GM23338 (cell line): ENCODE results near the gene GNL2. TPM values are rescaled to one million over a fixed set of nuclear protein-coding genes. Genes with fewer than 3 reads are reported as not detected.

ENCODE experiments used
- ATAC-seq: fragments of 200-7000 bp; cut with Tn5 transposase; 3 replicates; pipeline ENCODE4 v1.9.1; 2020
- DNase-seq: peaks from one replicate; pipeline ENCODE4 v3.0.0-alpha.2; 2015; ENCODE audit warnings: low spot score
- H2AFZ ChIP-seq: fragments of 200-600 bp; sonication (generic); 2 replicates; pipeline ENCODE4 v1.8.0; 2016; ENCODE audit warnings: antibody characterized with exemption, mild to moderate bottlenecking, moderate library complexity
- H3F3A ChIP-seq: fragments of 200-600 bp; sonication (generic); replicated peaks from 2 replicates; pipeline ENCODE4 v1.8.0; 2017; ENCODE audit warnings: antibody characterized with exemption, mixed run types, low read depth
- H3K27ac ChIP-seq: fragments of 200-600 bp; sonication (generic); 2 replicates; pipeline ENCODE4 v1.6.1; 2016; ENCODE audit warnings: low read depth
- H3K27me3 ChIP-seq: fragments of 200-600 bp; sonication (generic); 2 replicates; pipeline ENCODE4 v1.8.0; 2016; ENCODE audit warnings: mild to moderate bottlenecking, mixed run types, moderate library complexity; ENCODE audit not compliant: insufficient read depth
- H3K36me3 ChIP-seq: fragments of 200-600 bp; sonication (generic); 2 replicates; pipeline ENCODE4 v1.8.0; 2016; ENCODE audit warnings: mild to moderate bottlenecking; ENCODE audit not compliant: insufficient read depth
- H3K4me1 ChIP-seq: fragments of 200-600 bp; sonication (generic); 2 replicates; pipeline ENCODE4 v1.8.0; 2016; ENCODE audit warnings: mild to moderate bottlenecking, moderate library complexity; ENCODE audit not compliant: insufficient read depth
- H3K4me2 ChIP-seq: fragments of 200-600 bp; sonication (generic); 2 replicates; pipeline ENCODE4 v1.7.1; 2017; ENCODE audit warnings: mixed run types
- H3K4me3 ChIP-seq: fragments of 200-600 bp; sonication (generic); 2 replicates; pipeline ENCODE4 v1.6.1; 2016; ENCODE audit warnings: mixed run types
- H3K79me2 ChIP-seq: fragments of 200-600 bp; sonication (generic); replicated peaks from 2 replicates; pipeline ENCODE4 v1.8.0; 2017; ENCODE audit warnings: mild to moderate bottlenecking; ENCODE audit not compliant: insufficient read depth
- H3K9me2 ChIP-seq: fragments of 200-600 bp; sonication (generic); 2 replicates; pipeline ENCODE4 v1.8.0; 2017; ENCODE audit not compliant: insufficient read depth
- H4K20me1 ChIP-seq: fragments of 200-600 bp; sonication (generic); replicated peaks from 2 replicates; pipeline ENCODE4 v1.8.0; 2017; ENCODE audit warnings: mild to moderate bottlenecking; ENCODE audit not compliant: insufficient read depth
- H3K27ac Mint-ChIP-seq: 2 replicates; pipeline ENCODE4 v1.8.0; 2020; ENCODE audit warnings: inconsistent platforms, mild to moderate bottlenecking, moderate library complexity, mixed read lengths
- H3K27me3 Mint-ChIP-seq: 3 replicates; pipeline ENCODE4 v1.8.0; 2022; ENCODE audit warnings: low read depth, mild to moderate bottlenecking, moderate library complexity, mixed read lengths, inconsistent platforms; ENCODE audit not compliant: insufficient read depth, poor library complexity
- H3K36me3 Mint-ChIP-seq: 3 replicates; pipeline ENCODE4 v1.8.0; 2021; ENCODE audit warnings: low read depth, mild to moderate bottlenecking, inconsistent platforms, moderate library complexity, mixed read lengths
- H3K4me1 Mint-ChIP-seq: 3 replicates; pipeline ENCODE4 v1.8.0; 2020; ENCODE audit warnings: mild to moderate bottlenecking, inconsistent platforms, mixed read lengths
- H3K4me3 Mint-ChIP-seq: 3 replicates; pipeline ENCODE4 v1.8.0; 2021; ENCODE audit warnings: moderate library complexity, mild to moderate bottlenecking, inconsistent platforms, mixed read lengths
- H3K9me3 Mint-ChIP-seq: 3 replicates; pipeline ENCODE4 v1.8.0; 2020; ENCODE audit warnings: moderate library complexity, mild to moderate bottlenecking, inconsistent platforms, mixed read lengths
- EZH2 ChIP-seq: fragments of 200-600 bp; sonication (generic); IDR thresholded peaks from one replicate; pipeline ENCODE4 v1.8.0; 2017; ENCODE audit warnings: antibody characterized with exemption, mild to moderate bottlenecking, low read depth; ENCODE audit not compliant: unreplicated experiment
- EZH2phosphoT487 ChIP-seq: fragments of 200-600 bp; sonication (generic); IDR thresholded peaks from one replicate; pipeline ENCODE4 v1.8.1; 2018; ENCODE audit warnings: antibody characterized with exemption; ENCODE audit not compliant: unreplicated experiment
- JUNB ChIP-seq: IDR thresholded peaks from one replicate; pipeline ENCODE4 v1.6.1; 2016; ENCODE audit warnings: antibody characterized with exemption; ENCODE audit not compliant: unreplicated experiment
- NANOG ChIP-seq: IDR thresholded peaks from 2 replicates; pipeline ENCODE4 v1.6.1; 2016; ENCODE audit warnings: antibody characterized with exemption, borderline replicate concordance
- POLR2AphosphoS5 ChIP-seq: IDR thresholded peaks from 2 replicates; pipeline ENCODE4 v1.6.1; 2016; ENCODE audit warnings: antibody characterized with exemption, low read depth
- STAT1 ChIP-seq: IDR thresholded peaks from one replicate; pipeline ENCODE4 v1.6.1; 2016; ENCODE audit warnings: antibody characterized with exemption; ENCODE audit not compliant: unreplicated experiment
- ZNF114 ChIP-seq: fragments of 250-450 bp; sonication (Bioruptor Pico); IDR thresholded peaks from 2 replicates; pipeline ENCODE4 v1.5.0; 2020; ENCODE audit warnings: mild to moderate bottlenecking, moderate library complexity
- ZNF331 ChIP-seq: fragments of 250-450 bp; sonication (Bioruptor Pico); IDR thresholded peaks from 2 replicates; pipeline ENCODE4 v1.5.0; 2020; ENCODE audit warnings: low read depth, mild to moderate bottlenecking, moderate library complexity
- polyA plus RNA-seq: library from polyadenylated mRNA; unstranded; fragments of >200 nt; fragmentation: Nextera tagmentation; extraction: Ambion mirVana; gene quantifications from 2 replicates; pipeline ENCODE4 v1.2.1, GENCODE V29; 2016
- total RNA-seq: library from RNA; depleted of rRNA; stranded (reverse); fragments of >200 nt; shearing (Covaris generic); gene quantifications from 2 replicates; pipeline ENCODE4 v1.2.3, GENCODE V29; 2014
- TF ChIP-seq, protein P1 (sequence below): IDR thresholded peaks from one replicate; pipeline ENCODE4 v1.6.1; 2018; ENCODE audit warnings: antibody characterized with exemption; ENCODE audit not compliant: unreplicated experiment
- TF ChIP-seq, protein P2 (sequence below), 2 experiments: fragments of 200-600 bp in 1 of 2; sonication (generic) in 1 of 2; conservative IDR thresholded peaks; 2 replicates each; pipeline versions ENCODE4 v1.5.1 to v1.6.1; 2016 to 2017; ENCODE audit warnings: antibody characterized with exemption in 2 of 2, low read depth in 2 of 2, mild to moderate bottlenecking in 2 of 2, moderate library complexity in 1 of 2
- TF ChIP-seq, protein P3 (sequence below): IDR thresholded peaks from 2 replicates; pipeline ENCODE4 v1.6.1; 2016; ENCODE audit warnings: antibody characterized with exemption

The GNL2 gene
- total and polyA plus RNA-seq, 2 experiments from 2014 or later = 78.4 to 121 TPM

DNA sequence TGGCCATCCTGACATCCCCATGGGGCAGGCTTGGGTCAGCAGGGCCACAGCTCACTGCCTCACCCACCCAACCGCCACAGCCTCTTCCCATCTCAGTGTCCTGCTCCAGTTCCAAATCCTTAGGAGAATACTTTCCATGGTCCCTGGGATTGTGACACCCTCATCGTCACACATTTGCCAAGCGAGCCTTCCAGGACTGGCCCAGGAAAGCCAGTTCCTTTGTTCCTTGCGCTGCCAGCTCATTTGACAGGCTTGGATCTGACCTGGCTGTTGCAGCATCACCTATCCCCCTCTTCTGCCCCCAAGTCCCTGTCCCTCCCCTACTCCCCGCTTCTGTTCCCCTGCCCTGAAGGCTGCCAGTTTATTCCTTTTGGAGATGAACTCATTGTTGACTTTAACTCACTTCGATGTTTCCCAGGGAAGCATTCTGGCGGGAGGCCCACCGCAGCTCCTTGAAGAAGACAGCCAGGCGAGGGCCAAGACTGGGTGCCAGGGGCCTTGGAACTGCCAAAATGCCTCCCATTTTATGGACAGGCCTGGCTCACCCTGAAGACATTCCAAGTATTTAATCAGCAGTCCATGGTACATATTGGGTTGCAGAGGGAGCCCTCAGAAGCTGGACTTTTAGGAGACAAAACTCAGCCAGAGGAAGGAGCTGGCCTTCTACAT is 10.2 kb upstream of the GNL2 start:
- H3K36me3 ChIP-seq = no peaks in the 10 kb centered on the region
- TF ChIP-seq STAT1 (no peak), ZNF331 (CRISPR knock-in tag) (no peak), ZNF114 (CRISPR knock-in tag) (no peak), NANOG (no peak), EZH2phosphoT487 (no peak), POLR2AphosphoS5 (no peak), EZH2 (no peak), JUNB (no peak)
- TF ChIP-seq, protein P1, sequence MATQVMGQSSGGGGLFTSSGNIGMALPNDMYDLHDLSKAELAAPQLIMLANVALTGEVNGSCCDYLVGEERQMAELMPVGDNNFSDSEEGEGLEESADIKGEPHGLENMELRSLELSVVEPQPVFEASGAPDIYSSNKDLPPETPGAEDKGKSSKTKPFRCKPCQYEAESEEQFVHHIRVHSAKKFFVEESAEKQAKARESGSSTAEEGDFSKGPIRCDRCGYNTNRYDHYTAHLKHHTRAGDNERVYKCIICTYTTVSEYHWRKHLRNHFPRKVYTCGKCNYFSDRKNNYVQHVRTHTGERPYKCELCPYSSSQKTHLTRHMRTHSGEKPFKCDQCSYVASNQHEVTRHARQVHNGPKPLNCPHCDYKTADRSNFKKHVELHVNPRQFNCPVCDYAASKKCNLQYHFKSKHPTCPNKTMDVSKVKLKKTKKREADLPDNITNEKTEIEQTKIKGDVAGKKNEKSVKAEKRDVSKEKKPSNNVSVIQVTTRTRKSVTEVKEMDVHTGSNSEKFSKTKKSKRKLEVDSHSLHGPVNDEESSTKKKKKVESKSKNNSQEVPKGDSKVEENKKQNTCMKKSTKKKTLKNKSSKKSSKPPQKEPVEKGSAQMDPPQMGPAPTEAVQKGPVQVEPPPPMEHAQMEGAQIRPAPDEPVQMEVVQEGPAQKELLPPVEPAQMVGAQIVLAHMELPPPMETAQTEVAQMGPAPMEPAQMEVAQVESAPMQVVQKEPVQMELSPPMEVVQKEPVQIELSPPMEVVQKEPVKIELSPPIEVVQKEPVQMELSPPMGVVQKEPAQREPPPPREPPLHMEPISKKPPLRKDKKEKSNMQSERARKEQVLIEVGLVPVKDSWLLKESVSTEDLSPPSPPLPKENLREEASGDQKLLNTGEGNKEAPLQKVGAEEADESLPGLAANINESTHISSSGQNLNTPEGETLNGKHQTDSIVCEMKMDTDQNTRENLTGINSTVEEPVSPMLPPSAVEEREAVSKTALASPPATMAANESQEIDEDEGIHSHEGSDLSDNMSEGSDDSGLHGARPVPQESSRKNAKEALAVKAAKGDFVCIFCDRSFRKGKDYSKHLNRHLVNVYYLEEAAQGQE = no peak
- TF ChIP-seq, protein P2, sequence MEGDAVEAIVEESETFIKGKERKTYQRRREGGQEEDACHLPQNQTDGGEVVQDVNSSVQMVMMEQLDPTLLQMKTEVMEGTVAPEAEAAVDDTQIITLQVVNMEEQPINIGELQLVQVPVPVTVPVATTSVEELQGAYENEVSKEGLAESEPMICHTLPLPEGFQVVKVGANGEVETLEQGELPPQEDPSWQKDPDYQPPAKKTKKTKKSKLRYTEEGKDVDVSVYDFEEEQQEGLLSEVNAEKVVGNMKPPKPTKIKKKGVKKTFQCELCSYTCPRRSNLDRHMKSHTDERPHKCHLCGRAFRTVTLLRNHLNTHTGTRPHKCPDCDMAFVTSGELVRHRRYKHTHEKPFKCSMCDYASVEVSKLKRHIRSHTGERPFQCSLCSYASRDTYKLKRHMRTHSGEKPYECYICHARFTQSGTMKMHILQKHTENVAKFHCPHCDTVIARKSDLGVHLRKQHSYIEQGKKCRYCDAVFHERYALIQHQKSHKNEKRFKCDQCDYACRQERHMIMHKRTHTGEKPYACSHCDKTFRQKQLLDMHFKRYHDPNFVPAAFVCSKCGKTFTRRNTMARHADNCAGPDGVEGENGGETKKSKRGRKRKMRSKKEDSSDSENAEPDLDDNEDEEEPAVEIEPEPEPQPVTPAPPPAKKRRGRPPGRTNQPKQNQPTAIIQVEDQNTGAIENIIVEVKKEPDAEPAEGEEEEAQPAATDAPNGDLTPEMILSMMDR (conservative IDR thresholded peaks at IDR 0.05; ENCODE audit: low read depth in 2 of 2) = no peak
- TF ChIP-seq, protein P3, sequence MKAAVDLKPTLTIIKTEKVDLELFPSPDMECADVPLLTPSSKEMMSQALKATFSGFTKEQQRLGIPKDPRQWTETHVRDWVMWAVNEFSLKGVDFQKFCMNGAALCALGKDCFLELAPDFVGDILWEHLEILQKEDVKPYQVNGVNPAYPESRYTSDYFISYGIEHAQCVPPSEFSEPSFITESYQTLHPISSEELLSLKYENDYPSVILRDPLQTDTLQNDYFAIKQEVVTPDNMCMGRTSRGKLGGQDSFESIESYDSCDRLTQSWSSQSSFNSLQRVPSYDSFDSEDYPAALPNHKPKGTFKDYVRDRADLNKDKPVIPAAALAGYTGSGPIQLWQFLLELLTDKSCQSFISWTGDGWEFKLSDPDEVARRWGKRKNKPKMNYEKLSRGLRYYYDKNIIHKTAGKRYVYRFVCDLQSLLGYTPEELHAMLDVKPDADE = no peak
- H3K9me2 ChIP-seq = no peaks in the 10 kb centered on the region
- H3K27me3 Mint-ChIP-seq = peaks cover 6% of the 10 kb centered on the region
- no peaks in the 10 kb centered on the region for H3K4me1 Mint-ChIP-seq
- DNase-seq (no peak), ATAC-seq (no peak)
- no peaks in the 10 kb centered on the region for H3K79me2 ChIP-seq
- no peaks in the 10 kb centered on the region for H3K4me1 ChIP-seq
- H3K4me3 Mint-ChIP-seq = no peak overlapping the region
- H3F3A ChIP-seq = no peaks in the 10 kb centered on the region
- no peak overlapping the region for H3K4me3 ChIP-seq
- H3K36me3 Mint-ChIP-seq = no peaks in the 10 kb centered on the region
- no peak overlapping the region for H3K27ac ChIP-seq
- no peaks in the 10 kb centered on the region for H3K9me3 Mint-ChIP-seq
- no peaks in the 10 kb centered on the region for H4K20me1 ChIP-seq
- H3K27me3 ChIP-seq = peaks cover 28% of the 10 kb centered on the region; the same call in 1 of the 2 replicates
- no peak overlapping the region for H2AFZ ChIP-seq
- no peak overlapping the region for H3K27ac Mint-ChIP-seq
- H3K4me2 ChIP-seq = no peak overlapping the region
